Measurements from ENCODE around the gene ARL8A.

Gene ARL8A

DNA sequence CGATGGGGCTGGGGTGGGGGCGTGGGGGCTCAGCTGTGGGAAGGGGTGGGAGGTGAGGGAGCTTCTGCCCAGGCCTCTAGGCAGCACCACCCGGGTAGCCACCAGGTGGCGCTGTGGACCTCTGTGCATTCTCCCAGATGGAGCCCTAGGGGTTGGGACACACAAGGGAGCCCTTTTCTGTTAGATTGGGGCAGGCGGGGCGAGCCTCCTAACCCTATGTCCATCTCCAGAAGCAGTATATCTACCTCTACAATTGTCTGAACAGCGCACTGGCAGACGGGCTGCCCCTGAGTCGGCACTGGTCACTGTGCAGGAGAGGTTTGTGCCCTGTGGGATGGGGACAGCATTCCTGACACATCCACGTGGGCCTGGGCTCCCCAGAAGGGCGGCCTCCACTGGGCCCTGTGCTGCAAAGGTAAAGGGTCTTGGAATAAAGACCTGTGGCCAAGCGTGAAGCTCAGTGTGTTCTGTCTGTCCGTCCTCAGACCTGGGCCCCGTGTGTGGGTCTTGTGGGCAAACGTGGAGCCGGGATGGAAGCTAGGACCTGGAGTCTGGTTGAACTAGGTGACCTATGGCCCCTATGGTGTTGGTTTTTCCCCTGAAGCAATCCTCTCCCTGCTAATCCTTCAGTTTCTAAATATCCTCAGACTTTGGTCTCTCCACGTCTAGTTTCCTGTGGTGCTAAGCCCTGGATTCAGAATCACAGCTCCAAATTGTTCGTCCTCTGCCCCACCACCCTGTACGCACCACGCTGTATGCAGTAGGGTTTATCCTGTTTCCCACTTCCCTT lies 44.7 kb upstream of the ARL8A start:
- in situ Hi-C loops (cut with MboI; ENCODE audit: low sequenced_read_pairs, unreplicated experiment), result loop anchor here (10.0 kb wide), 1 partner anchor 126 kb away; no protein-coding TSS in a partner anchor
- TF ChIP-seq, protein P1, sequence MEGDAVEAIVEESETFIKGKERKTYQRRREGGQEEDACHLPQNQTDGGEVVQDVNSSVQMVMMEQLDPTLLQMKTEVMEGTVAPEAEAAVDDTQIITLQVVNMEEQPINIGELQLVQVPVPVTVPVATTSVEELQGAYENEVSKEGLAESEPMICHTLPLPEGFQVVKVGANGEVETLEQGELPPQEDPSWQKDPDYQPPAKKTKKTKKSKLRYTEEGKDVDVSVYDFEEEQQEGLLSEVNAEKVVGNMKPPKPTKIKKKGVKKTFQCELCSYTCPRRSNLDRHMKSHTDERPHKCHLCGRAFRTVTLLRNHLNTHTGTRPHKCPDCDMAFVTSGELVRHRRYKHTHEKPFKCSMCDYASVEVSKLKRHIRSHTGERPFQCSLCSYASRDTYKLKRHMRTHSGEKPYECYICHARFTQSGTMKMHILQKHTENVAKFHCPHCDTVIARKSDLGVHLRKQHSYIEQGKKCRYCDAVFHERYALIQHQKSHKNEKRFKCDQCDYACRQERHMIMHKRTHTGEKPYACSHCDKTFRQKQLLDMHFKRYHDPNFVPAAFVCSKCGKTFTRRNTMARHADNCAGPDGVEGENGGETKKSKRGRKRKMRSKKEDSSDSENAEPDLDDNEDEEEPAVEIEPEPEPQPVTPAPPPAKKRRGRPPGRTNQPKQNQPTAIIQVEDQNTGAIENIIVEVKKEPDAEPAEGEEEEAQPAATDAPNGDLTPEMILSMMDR (IDR thresholded peaks at IDR 0.05; ENCODE audit: borderline replicate concordance, control extremely low read depth, extremely low read depth, insufficient read depth, missing control alignments), result peak; percentile 79
- peak; percentile 75 for DNase-seq (ENCODE audit: low spot score)

DNA sequence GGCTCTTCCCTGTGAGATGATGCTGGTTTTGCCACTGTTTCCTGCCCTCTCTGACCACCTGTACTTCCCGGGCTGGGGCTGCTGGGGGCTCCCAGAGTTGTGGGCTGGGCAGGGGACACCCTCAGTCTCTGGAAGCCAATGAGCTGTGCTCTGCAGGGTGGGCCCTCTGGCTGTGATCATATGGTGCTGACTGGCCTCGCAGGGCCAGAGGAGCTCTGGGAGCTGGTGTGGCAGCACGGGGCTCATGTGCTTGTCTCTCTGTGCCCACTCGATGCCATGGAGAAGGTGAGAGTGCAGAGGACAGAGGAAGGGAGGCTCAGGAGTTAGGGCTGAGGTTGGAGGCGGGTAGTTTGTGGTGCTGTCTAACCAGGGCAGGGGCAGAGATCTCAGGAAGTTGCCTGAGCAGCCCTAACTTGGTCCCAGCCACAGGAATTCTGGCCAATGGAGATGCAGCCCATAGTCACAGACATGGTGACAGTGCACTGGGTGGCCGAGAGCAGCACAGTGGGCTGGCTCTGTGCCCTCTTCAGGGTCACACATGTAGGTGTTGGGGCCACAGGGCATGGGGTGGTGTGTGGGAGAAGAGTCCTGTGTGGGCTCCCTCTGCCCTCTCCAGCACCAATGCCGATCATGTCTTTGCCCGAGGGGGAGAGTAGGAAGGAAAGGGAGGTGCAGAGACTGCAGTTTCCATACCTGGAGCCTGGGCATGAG lies 43.3 kb upstream of the ARL8A start:
- TF ChIP-seq, protein P1 (IDR thresholded peaks at IDR 0.05; ENCODE audit: borderline replicate concordance, control extremely low read depth, extremely low read depth, insufficient read depth, missing control alignments), result no peak
- in situ Hi-C loops (cut with MboI; ENCODE audit: low sequenced_read_pairs, unreplicated experiment), result loop anchor here (10.0 kb wide), 1 partner anchor 127 kb away; no protein-coding TSS in a partner anchor
- no peak for DNase-seq (ENCODE audit: low spot score)

DNA sequence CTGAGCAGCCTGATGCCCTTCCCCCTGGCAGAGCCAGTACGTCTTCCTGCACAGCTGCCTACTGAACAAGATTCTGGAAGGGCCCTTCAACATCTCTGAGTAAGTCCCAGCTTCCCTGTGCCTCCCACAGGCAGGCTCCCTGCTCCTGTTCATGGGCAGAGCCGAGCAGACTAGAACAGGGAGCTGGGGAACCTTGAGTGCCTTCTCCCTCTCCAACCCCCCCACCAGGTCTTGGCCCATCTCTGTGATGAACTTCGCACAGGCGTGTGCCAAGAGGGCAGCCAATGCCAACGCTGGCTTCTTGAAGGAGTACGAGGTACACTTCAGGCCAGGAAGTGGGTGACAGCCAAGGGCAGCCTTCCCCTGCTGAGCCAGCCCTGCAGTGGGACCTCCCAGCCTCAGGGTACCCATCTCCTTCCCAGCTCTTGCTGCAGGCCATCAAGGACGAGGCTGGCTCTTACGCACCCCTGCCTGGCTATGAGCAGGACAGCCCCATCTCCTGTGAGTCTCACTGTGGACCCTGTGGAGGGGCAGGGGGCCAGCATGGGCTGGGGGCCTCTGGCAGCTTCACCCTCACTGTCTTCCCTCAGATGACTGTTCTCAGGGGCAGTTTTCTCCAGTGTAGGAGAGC lies 42.6 kb upstream of the ARL8A start:
- in situ Hi-C loops (cut with MboI; ENCODE audit: low sequenced_read_pairs, unreplicated experiment), result loop anchor here (10.0 kb wide), 1 partner anchor 128 kb away; no protein-coding TSS in a partner anchor
- TF ChIP-seq, protein P1 (IDR thresholded peaks at IDR 0.05; ENCODE audit: borderline replicate concordance, control extremely low read depth, extremely low read depth, insufficient read depth, missing control alignments), result no peak
- no peak for DNase-seq (ENCODE audit: low spot score)

DNA sequence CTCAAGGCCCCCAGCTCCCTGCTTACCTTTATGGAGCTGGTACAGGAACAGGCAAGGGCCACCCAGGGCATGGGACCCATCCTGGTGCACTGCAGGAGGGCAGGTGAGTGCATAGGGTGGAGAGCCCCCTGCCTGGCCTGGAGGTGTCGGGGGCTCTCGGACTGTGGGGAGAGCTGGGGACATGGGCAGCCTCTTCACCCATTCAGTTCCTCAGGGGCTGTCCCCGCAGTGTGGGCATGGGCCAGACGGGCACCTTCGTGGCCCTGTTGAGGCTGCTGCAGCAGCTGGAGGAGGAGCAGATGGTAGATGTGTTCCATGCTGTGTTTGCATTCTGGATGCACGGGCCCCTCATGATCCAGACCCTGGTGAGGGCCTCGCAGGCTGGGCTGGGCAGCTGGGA lies 41.8 kb upstream of the ARL8A start:
- DNase-seq (ENCODE audit: low spot score), result no peak
- TF ChIP-seq, protein P1 (IDR thresholded peaks at IDR 0.05; ENCODE audit: borderline replicate concordance, control extremely low read depth, extremely low read depth, insufficient read depth, missing control alignments), result no peak
- in situ Hi-C loops (cut with MboI; ENCODE audit: low sequenced_read_pairs, unreplicated experiment), result loop anchor here (10.0 kb wide), 1 partner anchor 128 kb away; no protein-coding TSS in a partner anchor

DNA sequence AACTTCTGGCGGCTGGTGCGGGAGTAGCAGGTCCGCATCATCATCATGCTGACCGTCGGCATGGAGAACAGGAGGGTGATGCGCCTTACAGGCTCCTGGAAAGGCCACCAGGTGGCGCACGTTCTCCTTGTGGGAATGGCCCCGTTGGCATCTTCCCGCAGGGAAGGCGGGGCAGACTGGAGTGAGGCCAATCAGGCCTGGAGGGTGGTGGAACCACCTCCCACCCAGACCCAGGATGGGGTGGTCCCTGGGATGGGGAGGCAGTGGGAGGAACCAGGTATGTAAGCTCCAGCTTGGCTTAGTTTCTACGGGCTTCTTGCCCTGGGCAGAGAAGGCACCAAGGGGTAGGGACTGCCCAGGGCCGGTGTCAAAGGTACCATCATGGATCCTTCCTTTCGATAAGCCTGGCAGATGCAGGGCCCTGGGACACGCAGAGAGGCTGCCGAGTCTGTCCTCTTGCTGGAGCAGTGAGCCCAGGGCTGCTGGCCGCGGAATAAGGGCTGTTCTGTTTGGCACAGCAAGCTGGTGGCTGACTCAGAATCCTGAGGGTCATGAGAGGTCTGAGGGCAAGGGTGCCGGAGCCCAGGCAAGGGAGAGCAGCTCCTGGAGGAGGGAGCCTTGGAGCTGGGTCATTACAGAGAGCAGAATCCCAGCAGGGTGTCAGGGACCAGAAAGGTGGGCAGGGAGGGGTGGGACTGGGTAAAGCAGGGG lies 40.4 kb upstream of the ARL8A start:
- in situ Hi-C loops (cut with MboI; ENCODE audit: low sequenced_read_pairs, unreplicated experiment), result loop anchor here (10.0 kb wide), 1 partner anchor 130 kb away; no protein-coding TSS in a partner anchor
- DNase-seq (ENCODE audit: low spot score), result peak; percentile 79
- TF ChIP-seq, protein P1 (IDR thresholded peaks at IDR 0.05; ENCODE audit: borderline replicate concordance, control extremely low read depth, extremely low read depth, insufficient read depth, missing control alignments), result peak; percentile 87

Data from GM13976 (cell line).